Adrenal gland (tissue), 5 donors: Measurements from ENCODE around the gene MATN1.

Experiments used
- POLR2A ChIP-seq, 2 donors: fragments of 450-650 bp; IDR thresholded peaks; one replicate each; pipeline ENCODE4 v1.6.1; 2017; ENCODE audit warnings: antibody characterized with exemption in 2 of 2, mild to moderate bottlenecking in 2 of 2, moderate library complexity in 1 of 2
- TF ChIP-seq, protein P1 (sequence below), 6 experiments: fragments of 450-650 bp in 4 of 6; fragments of 200-600 bp in 2 of 6; sonication (generic) in 1 of 6; IDR thresholded peaks; 1 replicate in 5 of 6; 2 replicates in 1 of 6; pipeline versions ENCODE4 v1.5.1 to v1.8.0; 2016 to 2021; ENCODE audit warnings: antibody characterized with exemption in 6 of 6, mild to moderate bottlenecking in 2 of 6, moderate library complexity in 1 of 6
- donor health status: DM: no; HTN: no; CAD: no.

DNA sequence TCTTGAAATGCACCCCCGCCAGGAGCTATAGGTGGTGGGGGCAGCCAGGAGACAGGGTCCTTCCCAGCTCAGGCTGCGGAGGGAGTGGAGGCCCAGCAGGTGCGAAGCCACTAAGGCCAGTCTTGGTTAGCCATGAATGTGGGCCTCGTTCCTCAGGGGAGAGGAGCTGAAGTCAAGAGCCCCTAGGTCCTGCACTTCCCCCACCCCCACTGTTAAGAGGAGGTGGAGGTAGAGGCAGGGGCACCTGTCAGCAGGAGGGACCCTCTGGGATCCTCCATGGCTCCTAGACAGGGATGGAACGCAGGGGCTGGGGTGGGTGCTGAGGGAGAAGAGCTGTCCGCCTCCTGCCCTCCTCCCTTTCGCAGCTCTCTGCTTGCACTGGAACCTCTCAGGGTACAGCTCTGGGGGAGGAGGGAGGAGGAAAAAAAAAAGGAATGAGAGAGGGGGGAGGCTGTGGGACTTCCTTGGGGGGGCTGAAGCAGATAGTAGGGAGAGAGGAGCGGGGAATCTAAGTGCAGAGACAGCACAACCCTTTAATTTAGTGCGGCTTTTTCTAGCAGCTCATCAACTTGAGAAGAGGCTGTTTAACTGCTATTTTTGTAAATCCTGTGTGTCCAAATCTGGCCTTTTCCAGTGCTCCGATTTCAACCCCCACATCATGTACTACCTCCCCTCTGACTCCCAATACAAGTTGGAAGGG lies 37.0 kb downstream of the MATN1 start:
- TF ChIP-seq, protein P1, sequence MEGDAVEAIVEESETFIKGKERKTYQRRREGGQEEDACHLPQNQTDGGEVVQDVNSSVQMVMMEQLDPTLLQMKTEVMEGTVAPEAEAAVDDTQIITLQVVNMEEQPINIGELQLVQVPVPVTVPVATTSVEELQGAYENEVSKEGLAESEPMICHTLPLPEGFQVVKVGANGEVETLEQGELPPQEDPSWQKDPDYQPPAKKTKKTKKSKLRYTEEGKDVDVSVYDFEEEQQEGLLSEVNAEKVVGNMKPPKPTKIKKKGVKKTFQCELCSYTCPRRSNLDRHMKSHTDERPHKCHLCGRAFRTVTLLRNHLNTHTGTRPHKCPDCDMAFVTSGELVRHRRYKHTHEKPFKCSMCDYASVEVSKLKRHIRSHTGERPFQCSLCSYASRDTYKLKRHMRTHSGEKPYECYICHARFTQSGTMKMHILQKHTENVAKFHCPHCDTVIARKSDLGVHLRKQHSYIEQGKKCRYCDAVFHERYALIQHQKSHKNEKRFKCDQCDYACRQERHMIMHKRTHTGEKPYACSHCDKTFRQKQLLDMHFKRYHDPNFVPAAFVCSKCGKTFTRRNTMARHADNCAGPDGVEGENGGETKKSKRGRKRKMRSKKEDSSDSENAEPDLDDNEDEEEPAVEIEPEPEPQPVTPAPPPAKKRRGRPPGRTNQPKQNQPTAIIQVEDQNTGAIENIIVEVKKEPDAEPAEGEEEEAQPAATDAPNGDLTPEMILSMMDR (IDR thresholded peaks at IDR 0.05), result no peak
- no peak for TF ChIP-seq POLR2A (IDR thresholded peaks at IDR 0.05)
